Astrocyte of the spinal cord (primary cell): ENCODE data around the gene GALNT17.

ENCODE experiments used
- DNase-seq: peaks from one replicate; pipeline ENCODE4 v3.0.0; 2011; ENCODE audit warnings: low read depth, low spot score
- H3K4me3 ChIP-seq: 2 replicates; pipeline ENCODE4 v1.5.1; 2011; ENCODE audit warnings: low read depth, mild to moderate bottlenecking, low read length, moderate library complexity
- CTCF ChIP-seq: IDR thresholded peaks from 2 replicates; pipeline ENCODE4 v1.5.1; 2012; ENCODE audit warnings: low read depth, mild to moderate bottlenecking, low read length, inconsistent platforms
- in situ Hi-C: cut with HindIII; loops from 2 replicates; pipeline ENCODE4 v1.10.0; 2017; ENCODE audit warnings: low sequenced_read_pairs

Gene GALNT17

GRCh38 chr7:71129126-71129525, 2.8 kb upstream of the GALNT17 start:
- H3K4me3 ChIP-seq: no peak overlapping the region
- no peak for DNase-seq
- in situ Hi-C loops: no loop called here
- TF ChIP-seq CTCF: no peak

- H3K4me3 ChIP-seq: no peak overlapping the region
- in situ Hi-C loops: no loop called here
- no peak for DNase-seq
- no peak for TF ChIP-seq CTCF
Observed at GRCh38 chr7:71130031-71130679, 1.8 kb upstream of the GALNT17 start.

- in situ Hi-C loops: no loop called here
- TF ChIP-seq CTCF: no peak
- peak; percentile 1 for DNase-seq
- peak overlapping the region; percentile 25 for H3K4me3 ChIP-seq
Observed at GRCh38 chr7:71131256-71132126, 453 bp upstream of the GALNT17 start.

- no peak for TF ChIP-seq CTCF
- DNase-seq: peak; percentile 17
- in situ Hi-C loops: no loop called here
- no peak overlapping the region for H3K4me3 ChIP-seq
Observed at GRCh38 chr7:71132377-71133231, 660 bp downstream of the GALNT17 start.

- in situ Hi-C loops: no loop called here
- TF ChIP-seq CTCF: no peak
- no peak for DNase-seq
- no peak overlapping the region for H3K4me3 ChIP-seq
Observed at GRCh38 chr7:71133232-71133622, 1.3 kb downstream of the GALNT17 start.

- H3K4me3 ChIP-seq: no peak overlapping the region
- in situ Hi-C loops: no loop called here
- no peak for TF ChIP-seq CTCF
- no peak for DNase-seq
Observed at GRCh38 chr7:71133856-71134255, 1.9 kb downstream of the GALNT17 start.
